NOMO-1 (cell line): ENCODE results near the gene FETUB.

Experiments used
- DNase-seq, 2 experiments: peaks; one replicate each; lab custom pipeline; 2025; ENCODE audit not compliant: unreplicated experiment in 2 of 2; lab: John Stamatoyannopoulos, UW

Gene FETUB

GRCh38 chr3:186612721-186613636 is 27.2 kb upstream of the FETUB start, which contains the start of gene AHSG:
AHSG (plus strand) TSS chr3:186613060; CDS start chr3:186613142, 82 bp downstream.
- no peak for DNase-seq

- DNase-seq, result no peak
These were observed 26.4 kb upstream of the FETUB start for GRCh38 chr3:186613637-186614265.

GRCh38 chr3:186614266-186614596 is 26.0 kb upstream of the FETUB start:
- DNase-seq, result no peak

- peak; percentile 45 to 76 for DNase-seq
These were observed 25.4 kb upstream of the FETUB start for GRCh38 chr3:186614597-186615483.

- no peak for DNase-seq
These were observed 23.9 kb upstream of the FETUB start for GRCh38 chr3:186616299-186616617.

- peak; percentile 87 to 94 for DNase-seq
These were observed 22.9 kb upstream of the FETUB start for GRCh38 chr3:186617036-186617946.

GRCh38 chr3:186618318-186618938 is 21.8 kb upstream of the FETUB start:
- DNase-seq, result no peak

- DNase-seq, result no peak
These were observed 20.4 kb upstream of the FETUB start for GRCh38 chr3:186619787-186620212.

- DNase-seq, result no peak
These were observed 19.7 kb upstream of the FETUB start for GRCh38 chr3:186620213-186621092.

GRCh38 chr3:186621894-186622650 is 18.1 kb upstream of the FETUB start:
- DNase-seq, result no peak

GRCh38 chr3:186622651-186623310 is 17.4 kb upstream of the FETUB start:
- DNase-seq, result no peak

- no peak for DNase-seq
These were observed 15.6 kb upstream of the FETUB start for GRCh38 chr3:186624598-186624997.

GRCh38 chr3:186625600-186626042 is 14.6 kb upstream of the FETUB start:
- DNase-seq, result no peak

GRCh38 chr3:186626254-186626847 is 13.8 kb upstream of the FETUB start:
- no peak for DNase-seq

- no peak for DNase-seq
These were observed 12.3 kb upstream of the FETUB start for GRCh38 chr3:186627852-186628414.

- no peak for DNase-seq
These were observed 11.4 kb upstream of the FETUB start for GRCh38 chr3:186628756-186629155.
